Caco-2 (cell line): ENCODE data around the gene P2RX1. TPM values are rescaled to one million over a fixed set of nuclear protein-coding genes. Genes with fewer than 3 reads are reported as not detected.

Experiments
- BruUV-seq: library from RNA; stranded (reverse); fragments of 400-500 nt; replicated peaks from 2 replicates; lab custom pipeline; 2021; lab: Mats Ljungman, UMichigan
- CTCF ChIA-PET: fragments of 300-600 bp; sonication (Branson Sonifier 250); formaldehyde crosslinking; loops from one replicate; lab custom pipeline; 2022; ENCODE audit warnings: antibody characterized with exemption; lab: Charles Lee
- POLR2A ChIA-PET: fragments of 300-600 bp; sonication (Branson Sonifier 250); formaldehyde crosslinking; loops from one replicate; lab custom pipeline; 2022; ENCODE audit warnings: antibody characterized with exemption; lab: Charles Lee
- DNase-seq, 2 experiments: peaks; one replicate each; pipeline versions ENCODE4 v3.0.0 to v3.0.0-alpha.2; 2020 to 2022
- H3K27me3 ChIP-seq: replicated peaks from 2 replicates; pipeline ENCODE4 v1.6.0; 2011; ENCODE audit warnings: low read length; ENCODE audit not compliant: control insufficient read depth, insufficient read depth
- H3K36me3 ChIP-seq: 2 replicates; pipeline ENCODE4 v1.5.1; 2011; ENCODE audit warnings: low read length; ENCODE audit not compliant: control insufficient read depth, insufficient read depth
- H3K4me1 ChIP-seq: fragments of 250-450 bp; sonication (Bioruptor Pico); 2 replicates; pipeline ENCODE4 v1.5.1; 2020; ENCODE audit warnings: mild to moderate bottlenecking
- H3K4me3 ChIP-seq: 2 replicates; pipeline ENCODE4 v1.5.1; 2011; ENCODE audit warnings: low read depth, mild to moderate bottlenecking, control low read depth, low read length
- H3K9me3 ChIP-seq: fragments of 250-450 bp; sonication (Bioruptor Pico); 2 replicates; pipeline ENCODE4 v1.5.1; 2020; ENCODE audit warnings: mild to moderate bottlenecking, moderate library complexity
- H3K27ac Mint-ChIP-seq: one replicate; pipeline ENCODE4 v1.8.0; 2022; ENCODE audit warnings: mixed read lengths; ENCODE audit not compliant: unreplicated experiment
- H3K27me3 Mint-ChIP-seq: one replicate; pipeline ENCODE4 v1.8.0; 2022; ENCODE audit warnings: mixed read lengths; ENCODE audit not compliant: insufficient read depth, unreplicated experiment
- H3K36me3 Mint-ChIP-seq: one replicate; pipeline ENCODE4 v1.8.0; 2022; ENCODE audit warnings: mild to moderate bottlenecking, mixed read lengths; ENCODE audit not compliant: insufficient read depth, unreplicated experiment
- H3K4me1 Mint-ChIP-seq: one replicate; pipeline ENCODE4 v1.8.0; 2022; ENCODE audit warnings: low read depth, mixed read lengths; ENCODE audit not compliant: unreplicated experiment
- H3K4me3 Mint-ChIP-seq: one replicate; pipeline ENCODE4 v1.8.0; 2022; ENCODE audit warnings: mild to moderate bottlenecking, moderate library complexity, mixed read lengths; ENCODE audit not compliant: unreplicated experiment
- H3K9me3 Mint-ChIP-seq: one replicate; pipeline ENCODE4 v1.8.0; 2022; ENCODE audit warnings: mixed read lengths; ENCODE audit not compliant: unreplicated experiment
- intact Hi-C: fragments of 100-400 bp; cut with micrococcal nuclease; formaldehyde crosslinking; loops from one replicate; pipeline ENCODE4 v1.10.0; 2022; ENCODE audit not compliant: unreplicated experiment
- total RNA-seq: library from RNA; stranded (reverse); gene quantifications from 2 replicates; pipeline ENCODE4 v1.2.3, GENCODE V29; 2022
- TF ChIP-seq, protein P1 (sequence below), 2 experiments: fragments of 200-600 bp in 1 of 2; IDR thresholded peaks; 1 replicate in 1 of 2; 2 replicates in 1 of 2; pipeline versions ENCODE4 v1.5.1 to v1.8.0; 2011 to 2022; ENCODE audit warnings: antibody characterized with exemption in 1 of 2, control low read depth in 1 of 2, inconsistent platforms in 1 of 2, low read depth in 1 of 2, low read length in 1 of 2, mild to moderate bottlenecking in 1 of 2, moderate library complexity in 1 of 2; ENCODE audit not compliant: insufficient read depth in 1 of 2, severe bottlenecking in 1 of 2, unreplicated experiment in 1 of 2

P2RX1 gene
- total RNA-seq, 1 experiment from 2014 or later = 0.23 TPM

DNA sequence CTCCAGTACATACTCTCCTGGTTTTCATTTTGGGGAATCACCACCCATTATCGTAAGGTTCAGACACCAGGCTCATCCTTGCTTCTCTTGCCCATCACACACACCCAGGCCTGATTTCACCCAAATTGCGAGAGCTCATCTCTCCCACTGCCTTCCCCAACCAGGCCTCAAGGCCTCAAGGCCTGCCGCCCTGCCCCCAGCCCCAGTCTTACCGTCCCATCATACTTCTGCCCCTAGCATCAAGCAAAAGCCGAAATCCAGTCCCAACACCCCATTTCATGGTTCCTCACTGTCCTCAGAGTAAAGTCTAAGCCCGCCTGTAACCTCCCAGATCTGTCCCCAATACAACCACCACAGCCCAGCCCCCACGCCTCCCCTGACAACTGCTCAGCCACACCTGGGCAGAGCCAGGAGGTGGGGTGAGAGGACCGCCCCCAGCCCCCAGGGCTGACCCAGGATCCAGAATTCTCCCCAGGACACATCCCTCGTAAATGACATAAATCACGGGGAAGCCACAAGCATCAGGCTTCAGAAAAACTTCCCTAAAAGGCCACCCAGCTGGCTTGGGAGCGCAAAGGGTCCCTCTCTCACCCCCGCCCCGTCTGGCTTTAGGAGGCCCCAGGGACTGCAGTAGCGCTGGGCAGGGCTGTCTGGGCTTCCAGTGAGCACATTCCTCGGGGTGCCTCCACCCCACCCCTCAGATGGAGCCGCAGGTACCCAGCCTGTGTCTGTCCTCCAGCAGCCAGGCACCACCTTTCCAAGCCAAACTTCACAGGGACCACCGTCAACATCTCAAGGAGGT, 9.6 kb upstream of the P2RX1 start:
- Mint-ChIP-seq H3K27me3 (no peaks in the 10 kb centered on the region), H3K4me3 (no peak overlapping the region)

DNA sequence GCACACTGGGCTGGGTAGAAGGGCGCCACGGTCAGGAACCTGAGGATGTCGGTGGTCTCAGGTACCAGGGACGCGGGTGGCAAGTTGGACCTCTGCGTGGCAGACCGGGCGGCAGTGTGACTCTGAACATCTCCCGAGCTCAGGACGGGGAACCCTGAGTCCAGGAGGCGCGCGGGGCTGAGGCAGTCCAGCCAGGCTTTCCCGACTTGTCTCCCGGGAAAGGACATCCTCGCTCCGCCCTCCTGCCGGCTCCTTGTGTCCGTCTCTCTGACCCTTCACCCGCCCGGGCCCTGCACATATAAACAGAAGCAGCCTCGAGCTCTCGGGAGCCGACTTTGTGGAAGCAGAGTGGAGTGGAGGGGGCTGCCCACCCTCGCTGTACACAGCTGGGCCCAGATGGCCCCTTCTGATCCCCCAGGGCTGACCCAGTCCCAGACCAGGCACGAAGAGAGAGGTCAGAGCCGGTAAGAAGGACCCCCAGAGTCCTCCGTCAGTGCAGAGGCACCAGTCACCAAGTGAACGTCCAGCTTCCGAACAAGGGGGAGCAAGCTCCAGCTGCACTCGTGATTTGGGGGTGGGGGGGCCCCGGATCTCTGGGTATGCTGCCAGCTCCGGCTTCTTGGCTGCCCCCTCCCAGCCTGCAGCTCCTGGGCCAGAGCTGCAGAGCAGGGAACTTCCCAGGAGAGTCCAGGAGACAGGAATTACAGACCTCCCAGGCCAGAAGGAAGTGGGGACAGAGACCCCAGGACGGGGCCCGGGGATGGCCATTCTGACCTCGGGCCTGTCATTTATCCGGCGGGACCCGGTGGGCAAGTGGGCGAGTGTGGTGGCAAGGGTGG, 8.5 kb upstream of the P2RX1 start:
- no peak overlapping the region for H3K4me3 Mint-ChIP-seq
- Histone ChIP-seq H3K27me3 (no peaks in the 10 kb centered on the region), H3K9me3 (no peaks in the 10 kb centered on the region), H3K36me3 (no peaks in the 10 kb centered on the region), H3K4me3 (no peak overlapping the region), H3K4me1 (peaks cover 12% of the 10 kb centered on the region; the same call in 1 of the 2 replicates)
- ChIA-PET CTCF (no interaction called here), POLR2A (no interaction called here)
- intact Hi-C loops = no loop called here
- no peak for DNase-seq
- no peaks in the 10 kb centered on the region for H3K36me3 Mint-ChIP-seq
- no peaks in the 10 kb centered on the region for H3K27me3 Mint-ChIP-seq
- BruUV-seq = no TSS peak
- no peaks in the 10 kb centered on the region for H3K4me1 Mint-ChIP-seq
- TF ChIP-seq, protein P1, sequence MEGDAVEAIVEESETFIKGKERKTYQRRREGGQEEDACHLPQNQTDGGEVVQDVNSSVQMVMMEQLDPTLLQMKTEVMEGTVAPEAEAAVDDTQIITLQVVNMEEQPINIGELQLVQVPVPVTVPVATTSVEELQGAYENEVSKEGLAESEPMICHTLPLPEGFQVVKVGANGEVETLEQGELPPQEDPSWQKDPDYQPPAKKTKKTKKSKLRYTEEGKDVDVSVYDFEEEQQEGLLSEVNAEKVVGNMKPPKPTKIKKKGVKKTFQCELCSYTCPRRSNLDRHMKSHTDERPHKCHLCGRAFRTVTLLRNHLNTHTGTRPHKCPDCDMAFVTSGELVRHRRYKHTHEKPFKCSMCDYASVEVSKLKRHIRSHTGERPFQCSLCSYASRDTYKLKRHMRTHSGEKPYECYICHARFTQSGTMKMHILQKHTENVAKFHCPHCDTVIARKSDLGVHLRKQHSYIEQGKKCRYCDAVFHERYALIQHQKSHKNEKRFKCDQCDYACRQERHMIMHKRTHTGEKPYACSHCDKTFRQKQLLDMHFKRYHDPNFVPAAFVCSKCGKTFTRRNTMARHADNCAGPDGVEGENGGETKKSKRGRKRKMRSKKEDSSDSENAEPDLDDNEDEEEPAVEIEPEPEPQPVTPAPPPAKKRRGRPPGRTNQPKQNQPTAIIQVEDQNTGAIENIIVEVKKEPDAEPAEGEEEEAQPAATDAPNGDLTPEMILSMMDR (IDR thresholded peaks at IDR 0.05; ENCODE audit: insufficient read depth in 1 of 2, low read depth in 1 of 2, low read length in 1 of 2, severe bottlenecking in 1 of 2, unreplicated experiment in 1 of 2) = no peak
- no peak overlapping the region for H3K27ac Mint-ChIP-seq
- H3K9me3 Mint-ChIP-seq = no peaks in the 10 kb centered on the region

More for the DNA sequence above, 9.6 kb upstream of the P2RX1 start:
- Histone ChIP-seq H3K9me3 (no peaks in the 10 kb centered on the region), H3K4me1 (peaks cover 12% of the 10 kb centered on the region; the same call in 1 of the 2 replicates), H3K27me3 (no peaks in the 10 kb centered on the region), H3K4me3 (no peak overlapping the region), H3K36me3 (no peaks in the 10 kb centered on the region)
- no peak for DNase-seq
- TF ChIP-seq, protein P1 (IDR thresholded peaks at IDR 0.05; ENCODE audit: insufficient read depth in 1 of 2, low read depth in 1 of 2, low read length in 1 of 2, severe bottlenecking in 1 of 2, unreplicated experiment in 1 of 2) = no peak
- no TSS peak for BruUV-seq
- Mint-ChIP-seq H3K36me3 (no peaks in the 10 kb centered on the region), H3K9me3 (no peaks in the 10 kb centered on the region), H3K27ac (no peak overlapping the region), H3K4me1 (no peaks in the 10 kb centered on the region)
- intact Hi-C loops = no loop called here
- CTCF ChIA-PET = no interaction called here
- POLR2A ChIA-PET = no interaction called here

DNA sequence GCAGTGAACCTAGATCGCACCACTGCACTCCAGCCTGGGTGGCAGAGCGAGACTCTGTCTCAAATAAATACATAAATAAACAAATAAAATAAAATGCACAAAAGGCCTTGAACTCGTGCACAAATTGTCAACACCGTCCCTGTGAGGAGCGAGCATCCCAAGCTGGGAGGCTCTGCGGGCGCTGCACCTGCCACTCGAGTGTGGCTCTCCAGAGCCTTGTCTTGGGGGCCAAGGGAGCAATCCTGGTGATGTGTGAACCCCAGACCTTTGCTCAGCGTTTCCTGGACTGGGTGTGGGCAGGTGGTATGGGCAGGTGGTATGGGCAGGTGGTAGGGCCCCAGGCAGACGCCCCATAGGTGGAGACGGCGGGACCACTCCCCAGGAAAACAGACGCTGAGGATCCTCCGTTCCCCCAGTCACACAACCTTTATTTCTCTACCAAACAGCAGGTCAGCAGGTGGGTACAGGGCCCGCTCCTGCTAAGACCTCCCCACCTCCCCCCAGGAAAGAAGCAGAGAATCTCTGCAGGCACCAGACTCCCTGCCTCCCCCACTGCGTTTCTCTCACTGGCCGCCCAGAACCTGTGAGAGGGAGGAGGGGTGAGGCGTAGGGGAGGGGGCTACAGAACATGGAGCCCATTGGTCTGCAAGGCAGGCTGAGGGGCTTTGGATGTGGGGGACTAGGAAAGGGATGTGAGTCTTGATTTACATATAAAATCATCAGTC, 7.4 kb upstream of the P2RX1 start:
- no TSS peak for BruUV-seq
- intact Hi-C loops = no loop called here
- Histone ChIP-seq H3K9me3 (no peaks in the 10 kb centered on the region), H3K27me3 (no peaks in the 10 kb centered on the region), H3K36me3 (no peaks in the 10 kb centered on the region), H3K4me3 (no peak overlapping the region), H3K4me1 (peaks cover 12% of the 10 kb centered on the region; the same call in 1 of the 2 replicates)
- H3K36me3 Mint-ChIP-seq = no peaks in the 10 kb centered on the region
- TF ChIP-seq, protein P1 (IDR thresholded peaks at IDR 0.05; ENCODE audit: insufficient read depth in 1 of 2, low read depth in 1 of 2, low read length in 1 of 2, severe bottlenecking in 1 of 2, unreplicated experiment in 1 of 2) = no peak
- H3K9me3 Mint-ChIP-seq = no peaks in the 10 kb centered on the region
- CTCF ChIA-PET = no interaction called here
- POLR2A ChIA-PET = no interaction called here
- H3K4me1 Mint-ChIP-seq = no peaks in the 10 kb centered on the region
- no peak for DNase-seq
- no peaks in the 10 kb centered on the region for H3K27me3 Mint-ChIP-seq
- no peak overlapping the region for H3K4me3 Mint-ChIP-seq
- no peak overlapping the region for H3K27ac Mint-ChIP-seq
